ENCODE data around the gene SULT4A1. TPM values are rescaled to one million over a fixed set of nuclear protein-coding genes. Genes with fewer than 3 reads are reported as not detected.

Gene SULT4A1
- total RNA-seq, 1 donor from 2014 or later, result 5.9 TPM

DNA sequence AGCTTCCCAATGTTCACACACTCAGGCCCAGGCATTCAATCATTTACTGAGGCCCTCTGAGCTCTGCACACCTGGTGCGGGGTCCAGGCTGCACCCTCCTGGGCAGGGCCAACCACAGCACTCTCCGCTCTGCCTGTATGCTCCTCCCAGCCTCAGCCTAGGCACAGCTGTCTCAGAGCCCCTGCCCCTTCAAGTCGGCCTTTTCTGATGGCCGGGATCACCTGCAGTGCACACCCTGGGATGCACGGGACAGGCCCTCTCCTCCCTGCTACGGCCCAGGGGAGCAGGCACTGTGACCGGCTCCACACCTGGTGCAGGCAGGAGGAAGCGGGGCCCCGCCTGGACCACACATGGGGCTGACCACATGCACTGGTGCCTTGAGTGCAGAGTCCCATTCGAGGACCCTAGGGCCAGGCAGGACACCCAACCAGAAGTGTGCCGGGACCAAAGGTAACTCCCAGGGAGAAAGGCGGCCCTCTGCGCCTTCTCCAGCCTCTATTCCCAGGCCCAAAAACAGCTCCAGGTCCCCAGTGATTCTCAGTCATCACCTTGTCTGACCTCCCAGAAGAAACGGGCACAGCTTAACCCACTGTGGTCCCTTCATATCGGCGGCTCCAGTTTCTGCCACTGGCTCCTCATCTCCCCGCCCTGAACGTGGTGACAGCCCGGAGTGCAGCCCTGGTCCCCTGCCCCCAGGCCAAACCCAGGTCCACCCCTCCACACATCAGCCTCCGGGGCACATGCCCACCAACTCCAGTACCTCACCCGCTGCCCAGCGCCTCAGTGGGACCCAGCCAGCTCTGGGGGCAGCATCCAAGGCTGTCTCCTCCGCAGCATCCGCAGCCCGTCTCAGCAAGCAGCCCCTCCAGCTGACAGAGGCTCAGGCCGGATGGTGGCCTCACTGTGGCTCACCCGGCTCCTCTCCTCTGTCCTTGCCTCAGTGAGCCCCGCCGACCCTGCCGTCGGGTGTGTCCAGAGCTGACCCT is 17.5 kb downstream of the SULT4A1 start:
- Mint-ChIP-seq H3K9me3 (ENCODE audit: unreplicated experiment) (no peaks in the 10 kb centered on the region), H3K4me3 (ENCODE audit: unreplicated experiment) (no peak overlapping the region), H3K36me3 (ENCODE audit: low read depth, unreplicated experiment) (peaks cover 2% of the 10 kb centered on the region), H3K27ac (ENCODE audit: unreplicated experiment) (no peak overlapping the region), H3K27me3 (ENCODE audit: low read depth, unreplicated experiment) (peaks cover 5% of the 10 kb centered on the region), H3K4me1 (ENCODE audit: low read depth, unreplicated experiment) (peaks cover 6% of the 10 kb centered on the region)
- Histone ChIP-seq H3K4me1 (ENCODE audit: insufficient read depth, low read length) (no peaks in the 10 kb centered on the region), H3K9me3 (ENCODE audit: insufficient read depth, low read depth, low read length) (no peaks in the 10 kb centered on the region), H3K79me2 (ENCODE audit: insufficient read depth, low read length) (no peaks in the 10 kb centered on the region), H3K4me2 (ENCODE audit: low read length) (no peak overlapping the region), H3K27me3 (ENCODE audit: insufficient read depth, low read length) (no peaks in the 10 kb centered on the region), H3K27ac (ENCODE audit: low read depth, low read length) (no peak overlapping the region), H2AFZ (ENCODE audit: low read depth, low read length) (no peak overlapping the region), H3K36me3 (ENCODE audit: insufficient read depth, low read length) (no peaks in the 10 kb centered on the region), H3K9ac (ENCODE audit: low read length) (no peak overlapping the region), H4K20me1 (ENCODE audit: insufficient read depth, low read length) (peaks cover 32% of the 10 kb centered on the region), H3K4me3 (ENCODE audit: insufficient read depth, low read depth, low read length) (no peak overlapping the region)
- FAIRE-seq (no peak), DNase-seq (ENCODE audit: low read depth) (no peak)
- TF ChIP-seq CTCF (IDR thresholded peaks at IDR 0.05; ENCODE audit: insufficient read depth, low read depth, low read length), result no peak
- no peak for TF ChIP-seq EZH2 (IDR thresholded peaks at IDR 0.05; ENCODE audit: insufficient read depth, low read length)

GRCh38 chr22:43843783-43844530 is 18.4 kb downstream of the SULT4A1 start:
- Mint-ChIP-seq H3K9me3 (ENCODE audit: unreplicated experiment) (no peaks in the 10 kb centered on the region), H3K36me3 (ENCODE audit: low read depth, unreplicated experiment) (peaks cover 2% of the 10 kb centered on the region), H3K27me3 (ENCODE audit: low read depth, unreplicated experiment) (peaks cover 5% of the 10 kb centered on the region), H3K27ac (ENCODE audit: unreplicated experiment) (no peak overlapping the region), H3K4me3 (ENCODE audit: unreplicated experiment) (no peak overlapping the region), H3K4me1 (ENCODE audit: low read depth, unreplicated experiment) (peaks cover 6% of the 10 kb centered on the region)
- H3K4me3 ChIP-seq (ENCODE audit: insufficient read depth, low read depth, low read length), result no peak overlapping the region
- DNase-seq (ENCODE audit: low read depth) (no peak), FAIRE-seq (no peak)
- no peaks in the 10 kb centered on the region for H3K36me3 ChIP-seq (ENCODE audit: insufficient read depth, low read length)
- no peaks in the 10 kb centered on the region for H3K4me1 ChIP-seq (ENCODE audit: insufficient read depth, low read length)
- H2AFZ ChIP-seq (ENCODE audit: low read depth, low read length), result no peak overlapping the region
- no peaks in the 10 kb centered on the region for H3K79me2 ChIP-seq (ENCODE audit: insufficient read depth, low read length)
- H3K27me3 ChIP-seq (ENCODE audit: insufficient read depth, low read length), result no peaks in the 10 kb centered on the region
- H3K4me2 ChIP-seq (ENCODE audit: low read length), result no peak overlapping the region
- no peak overlapping the region for H3K9ac ChIP-seq (ENCODE audit: low read length)
- H3K9me3 ChIP-seq (ENCODE audit: insufficient read depth, low read depth, low read length), result no peaks in the 10 kb centered on the region
- H4K20me1 ChIP-seq (ENCODE audit: insufficient read depth, low read length), result peaks cover 30% of the 10 kb centered on the region
- TF ChIP-seq CTCF (IDR thresholded peaks at IDR 0.05; ENCODE audit: insufficient read depth, low read depth, low read length) (no peak), EZH2 (IDR thresholded peaks at IDR 0.05; ENCODE audit: insufficient read depth, low read length) (no peak)
- H3K27ac ChIP-seq (ENCODE audit: low read depth, low read length), result no peak overlapping the region
